ENCODE results near the gene FAM20C. TPM values are rescaled to one million over a fixed set of nuclear protein-coding genes. Genes with fewer than 3 reads are reported as not detected.
A peak's percentile ranks its signal among the peaks of the same experiment; 100 is the strongest.

The FAM20C gene
- total RNA-seq, 4 donors from 2014 or later: 17.3 to 20.7 (median 19.8) TPM

DNA sequence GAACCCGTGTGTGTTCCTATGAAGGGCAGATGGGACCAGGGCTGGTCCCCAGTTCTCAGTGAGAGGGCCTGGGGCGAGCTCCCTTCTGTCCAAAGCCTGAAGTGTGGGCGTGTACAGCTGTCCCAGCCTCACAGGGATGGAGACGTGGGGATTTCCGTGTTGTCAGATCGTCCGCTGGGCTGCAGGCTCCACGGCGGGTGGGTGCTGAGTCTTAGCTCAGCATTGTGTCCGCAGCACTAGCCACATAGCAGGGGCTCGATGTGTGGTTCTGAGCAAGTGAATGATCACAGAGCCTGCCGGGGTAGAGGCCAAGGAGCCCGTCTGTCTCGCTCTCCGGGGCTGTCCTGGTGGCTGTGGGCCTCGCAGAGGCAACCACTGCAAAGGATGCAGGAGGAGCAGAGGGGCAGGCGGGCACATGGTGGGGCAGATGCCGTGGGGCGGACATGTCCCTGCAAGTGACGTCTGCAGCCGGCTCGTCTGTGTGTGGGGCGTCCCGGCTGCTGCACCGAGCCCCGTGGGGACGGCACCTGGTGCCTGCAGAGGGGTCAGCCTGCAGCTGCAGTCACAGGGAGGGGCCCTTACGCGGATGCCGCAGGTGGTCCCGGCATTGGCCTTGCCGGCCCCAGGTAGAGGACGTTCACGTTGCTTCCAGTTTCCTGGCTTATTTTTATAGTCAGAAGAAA lies 30.9 kb downstream of the FAM20C start:
- WGBS, 2 donors: 62 to 66% methylated on average over 23 to 33 of the region's 34 CpGs
- intact Hi-C loops (cut with DNase I; ENCODE audit: low total_unique reads): no loop called here
- DNase-seq (ENCODE audit: low spot score in 2 of 2): no peak
- H3K4me3 ChIP-seq (ENCODE audit: low read depth, poor library complexity, severe bottlenecking): no peak overlapping the region
- TF ChIP-seq CTCF (IDR thresholded peaks at IDR 0.05) (no peak), POLR2A (IDR thresholded peaks at IDR 0.05) (no peak)

DNA sequence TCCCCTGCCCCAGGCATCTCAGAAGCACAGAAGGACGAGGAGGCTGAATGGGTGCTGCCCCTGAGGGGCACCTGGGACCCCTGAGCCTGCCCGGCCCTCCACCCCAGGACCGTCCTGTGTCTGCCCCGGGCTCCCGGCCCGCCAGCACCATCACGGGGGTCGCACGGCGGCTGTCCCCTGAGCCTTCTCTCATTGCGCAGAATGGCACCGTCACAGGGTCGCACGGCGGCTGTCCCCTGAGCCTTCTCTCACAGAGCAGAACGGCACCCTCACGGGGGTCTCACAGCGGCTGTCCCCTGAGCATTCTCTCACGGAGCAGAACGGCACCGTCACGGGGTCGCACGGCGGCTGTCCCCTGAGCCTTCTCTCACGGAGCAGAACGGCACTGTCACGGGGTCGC lies 31.5 kb downstream of the FAM20C start:
- TF ChIP-seq POLR2A (IDR thresholded peaks at IDR 0.05) (no peak), CTCF (IDR thresholded peaks at IDR 0.05) (no peak)
- no peak overlapping the region for H3K4me3 ChIP-seq (ENCODE audit: low read depth, poor library complexity, severe bottlenecking)
- intact Hi-C loops (cut with DNase I; ENCODE audit: low total_unique reads): no loop called here
- no peak for DNase-seq (ENCODE audit: low spot score in 2 of 2)
- 88 to 92% methylated on average over 21 to 26 of the region's 29 CpGs for WGBS, 2 donors

- WGBS, 2 donors: 80 to 84% methylated on average over 15 to 23 of the region's 23 CpGs
- TF ChIP-seq CTCF (IDR thresholded peaks at IDR 0.05): no peak
- H3K4me3 ChIP-seq (ENCODE audit: low read depth, poor library complexity, severe bottlenecking): no peak overlapping the region
- DNase-seq (ENCODE audit: low spot score in 2 of 2): peak in 1 of 2 donors; percentile 53
- intact Hi-C loops (cut with DNase I; ENCODE audit: low total_unique reads): no loop called here
These were observed 34.0 kb downstream of the FAM20C start for GRCh38 chr7:226281-226895.

DNA sequence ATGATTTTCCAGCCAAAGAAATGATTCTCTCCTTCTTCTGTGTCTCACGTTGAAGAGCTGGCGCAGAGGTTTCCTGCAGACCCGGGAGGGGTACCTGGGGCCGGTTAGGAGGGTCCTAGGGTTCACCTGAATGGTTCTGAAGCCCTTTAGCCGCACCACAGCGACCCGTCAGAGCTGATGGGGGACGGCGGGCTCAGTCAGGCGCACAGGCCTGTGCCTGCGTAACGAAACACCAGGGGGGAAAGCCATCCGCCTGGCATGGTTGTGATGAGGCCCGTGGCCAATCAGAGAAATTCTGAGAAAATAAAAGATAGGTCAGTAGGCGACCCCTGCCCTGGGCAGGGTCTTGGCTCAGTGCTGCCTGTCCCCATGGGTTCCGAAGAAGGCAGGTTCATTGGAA lies 35.6 kb downstream of the FAM20C start:
- intact Hi-C loops (cut with DNase I; ENCODE audit: low total_unique reads): no loop called here
- no peak overlapping the region for H3K4me3 ChIP-seq (ENCODE audit: low read depth, poor library complexity, severe bottlenecking)
- TF ChIP-seq POLR2A (IDR thresholded peaks at IDR 0.05) (no peak), CTCF (IDR thresholded peaks at IDR 0.05) (no peak)
- DNase-seq (ENCODE audit: low spot score in 2 of 2): no peak
- WGBS, 2 donors: 92 to 97% methylated on average over 16 of the region's 16 CpGs

GRCh38 chr7:228610-229009 lies 36.2 kb downstream of the FAM20C start:
- 67 to 82% methylated on average over 6 to 11 of the region's 12 CpGs for WGBS, 2 donors
- no peak for DNase-seq (ENCODE audit: low spot score in 2 of 2)

More at GRCh38 chr7:228610-229009, 36.2 kb downstream of the FAM20C start:
- intact Hi-C loops (cut with DNase I; ENCODE audit: low total_unique reads): no loop called here
- TF ChIP-seq CTCF (IDR thresholded peaks at IDR 0.05): no peak
- TF ChIP-seq POLR2A (IDR thresholded peaks at IDR 0.05): no peak
- no peak overlapping the region for H3K4me3 ChIP-seq (ENCODE audit: low read depth, poor library complexity, severe bottlenecking)
